CD4-positive, alpha-beta T cell treated with Interleukin-4 for 4 hours (primary cell): ENCODE results near the gene LRRC63.

ENCODE experiments used
- DNase-seq: peaks from one replicate; pipeline ENCODE4 v3.0.0-alpha.2; 2020

LRRC63 gene

GRCh38 chr13:46313432-46314257, 101.9 kb downstream of the LRRC63 start:
- no peak for DNase-seq

- DNase-seq = no peak
Observed at GRCh38 chr13:46314587-46314986, 102.9 kb downstream of the LRRC63 start.

DNA sequence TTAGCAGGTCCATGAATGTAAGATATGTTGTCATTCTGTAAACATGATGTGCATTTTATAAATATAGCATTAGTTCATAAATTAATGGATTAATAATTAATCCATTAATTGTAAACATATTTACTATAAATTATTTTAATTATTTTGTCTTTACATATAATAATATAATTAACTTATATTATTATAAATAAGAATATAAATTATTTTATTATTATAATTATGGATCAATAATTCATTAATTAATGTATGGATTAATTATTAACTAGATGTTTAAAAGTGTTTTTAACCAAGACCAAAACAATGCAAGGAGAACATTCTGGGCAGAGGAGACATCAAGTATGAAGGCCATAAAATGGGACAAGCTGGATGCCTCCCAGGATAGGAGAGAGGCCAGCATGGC, 103.3 kb downstream of the LRRC63 start:
- no peak for DNase-seq

DNA sequence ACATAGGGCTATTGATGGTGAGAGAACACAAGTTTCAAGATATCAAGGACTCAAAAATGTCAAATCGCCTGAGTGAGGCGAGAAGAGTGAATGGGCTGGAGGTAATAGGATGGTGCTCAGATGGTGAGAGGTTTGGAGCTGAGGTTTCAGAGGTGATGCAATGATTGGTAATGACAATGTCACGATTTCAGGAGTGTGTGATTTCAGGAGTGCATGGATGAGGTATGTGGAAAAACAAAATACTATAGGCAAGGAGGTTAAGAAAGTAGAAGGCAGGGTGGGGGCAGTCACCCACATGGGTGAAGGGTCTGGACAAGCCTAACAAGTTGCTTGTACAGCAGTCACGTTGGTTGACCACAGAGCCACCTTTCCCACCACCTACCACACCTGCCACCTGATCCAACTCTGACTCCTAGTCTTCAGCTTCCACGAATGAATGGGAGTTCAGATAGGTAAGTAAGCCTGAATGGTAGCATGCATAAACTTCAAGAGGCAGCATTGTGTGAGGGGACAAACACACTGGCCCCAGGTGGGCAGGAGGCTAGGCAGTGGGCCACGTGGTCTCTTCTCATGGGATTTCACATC, 103.9 kb downstream of the LRRC63 start:
- no peak for DNase-seq

DNA sequence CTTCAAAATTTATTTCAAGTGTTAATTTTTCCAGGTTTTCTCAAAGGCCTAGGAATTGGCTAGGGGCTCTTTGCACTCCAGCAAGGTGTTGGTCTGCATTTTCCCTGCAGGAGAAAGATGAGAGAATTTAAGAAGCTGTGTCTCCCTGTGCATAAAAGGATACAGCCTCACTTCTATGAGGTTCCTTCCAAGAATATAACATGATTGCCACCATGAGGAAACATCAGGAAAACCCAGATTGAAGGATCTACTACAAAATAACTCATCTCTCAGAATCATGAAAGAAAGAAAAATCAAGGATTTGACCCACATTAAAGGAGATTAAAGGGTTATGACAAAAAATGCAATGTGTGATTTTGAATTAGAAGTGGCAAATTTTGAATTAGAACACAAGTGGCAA, 105.4 kb downstream of the LRRC63 start:
- no peak for DNase-seq

GRCh38 chr13:46318986-46319385, 107.3 kb downstream of the LRRC63 start:
- DNase-seq = no peak

- DNase-seq = no peak
Observed at GRCh38 chr13:46320406-46320805, 108.7 kb downstream of the LRRC63 start.

DNA sequence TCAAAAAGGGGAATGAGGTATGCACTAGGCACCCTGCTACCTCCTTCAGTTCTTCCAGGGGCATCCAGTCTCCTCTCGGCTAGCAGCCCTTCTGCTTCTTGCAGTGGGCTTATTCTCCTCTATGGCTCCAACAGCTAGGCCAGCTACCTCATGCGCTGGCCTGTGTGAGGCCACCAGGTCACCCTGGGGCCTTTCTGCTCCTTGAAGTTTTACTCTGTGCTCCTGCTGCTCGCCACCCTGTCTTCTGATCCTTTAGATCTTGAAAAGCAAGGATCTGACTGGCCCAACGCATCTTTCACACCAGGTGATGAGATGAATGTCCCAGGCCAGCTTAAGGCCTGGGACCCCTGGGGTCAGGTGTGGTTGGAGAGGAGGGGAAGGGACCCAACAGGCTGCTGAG, 109.1 kb downstream of the LRRC63 start:
- DNase-seq = no peak

- peak; percentile 78 for DNase-seq
Observed at GRCh38 chr13:46321494-46322225, 109.9 kb downstream of the LRRC63 start.

GRCh38 chr13:46324976-46325375, 113.2 kb downstream of the LRRC63 start:
- no peak for DNase-seq
